ENCODE results near the gene FEZF2.

The FEZF2 gene

GRCh38 chr3:62373215-62373614 lies at the start of gene FEZF2:
TSS of gene FEZF2 (minus strand) at chr3:62373550. CDS start at chr3:62372868, 682 bp downstream.
- DNase-seq (ENCODE audit: low spot score), result no peak

GRCh38 chr3:62421207-62421606 lies 47.9 kb upstream of the FEZF2 start:
- no peak for DNase-seq (ENCODE audit: low spot score)

GRCh38 chr3:62416144-62416543 lies 42.8 kb upstream of the FEZF2 start:
- DNase-seq (ENCODE audit: low spot score), result no peak

- DNase-seq (ENCODE audit: low spot score), result no peak
These were observed 42.0 kb upstream of the FEZF2 start for GRCh38 chr3:62415312-62415801.

GRCh38 chr3:62414786-62415185 lies 41.4 kb upstream of the FEZF2 start:
- no peak for DNase-seq (ENCODE audit: low spot score)

GRCh38 chr3:62413687-62414086 lies 40.3 kb upstream of the FEZF2 start:
- DNase-seq (ENCODE audit: low spot score), result no peak

GRCh38 chr3:62406945-62407344 lies 33.6 kb upstream of the FEZF2 start:
- no peak for DNase-seq (ENCODE audit: low spot score)

- DNase-seq (ENCODE audit: low spot score), result no peak
These were observed 32.2 kb upstream of the FEZF2 start for GRCh38 chr3:62405566-62405965.

GRCh38 chr3:62405135-62405534 lies 31.8 kb upstream of the FEZF2 start:
- no peak for DNase-seq (ENCODE audit: low spot score)

- DNase-seq (ENCODE audit: low spot score), result no peak
These were observed 31.0 kb upstream of the FEZF2 start for GRCh38 chr3:62404321-62404720.

- DNase-seq (ENCODE audit: low spot score), result no peak
These were observed 30.4 kb upstream of the FEZF2 start for GRCh38 chr3:62403765-62404164.

- no peak for DNase-seq (ENCODE audit: low spot score)
These were observed 19.4 kb upstream of the FEZF2 start for GRCh38 chr3:62392626-62393292.

- no peak for DNase-seq (ENCODE audit: low spot score)
These were observed 13.9 kb upstream of the FEZF2 start for GRCh38 chr3:62387251-62387650.

- DNase-seq (ENCODE audit: low spot score), result no peak
These were observed 6.0 kb upstream of the FEZF2 start for GRCh38 chr3:62379321-62379798.

GRCh38 chr3:62378921-62379320 lies 5.6 kb upstream of the FEZF2 start:
- DNase-seq (ENCODE audit: low spot score), result no peak

- DNase-seq (ENCODE audit: low spot score), result no peak
These were observed 5.0 kb upstream of the FEZF2 start for GRCh38 chr3:62378311-62378789.

GRCh38 chr3:62376906-62377877 lies 3.8 kb upstream of the FEZF2 start:
- DNase-seq (ENCODE audit: low spot score), result no peak

GRCh38 chr3:62376454-62376720 lies 3.0 kb upstream of the FEZF2 start:
- DNase-seq (ENCODE audit: low spot score), result no peak

- DNase-seq (ENCODE audit: low spot score), result no peak
These were observed 2.5 kb upstream of the FEZF2 start for GRCh38 chr3:62375655-62376453.

- DNase-seq (ENCODE audit: low spot score), result no peak
These were observed 1.2 kb upstream of the FEZF2 start for GRCh38 chr3:62374341-62375218.

- DNase-seq (ENCODE audit: low spot score), result no peak
These were observed 474 bp upstream of the FEZF2 start for GRCh38 chr3:62373714-62374333.
